ENCODE measurements around the gene CD207.

The CD207 gene

GRCh38 chr2:70850925-70851324 is 15.3 kb upstream of the CD207 start:
- H3K4me3 ChIP-seq (ENCODE audit: low read depth, low read length): no peak overlapping the region
- DNase-seq (ENCODE audit: low read depth): no peak
- TF ChIP-seq POLR2A (IDR thresholded peaks at IDR 0.05; ENCODE audit: extremely low read depth, insufficient read length) (no peak), MYC (IDR thresholded peaks at IDR 0.05; ENCODE audit: low read depth, low read length) (no peak), CTCF (IDR thresholded peaks at IDR 0.05; ENCODE audit: low read depth, low read length) (no peak)
- TF ChIP-seq, protein P1, sequence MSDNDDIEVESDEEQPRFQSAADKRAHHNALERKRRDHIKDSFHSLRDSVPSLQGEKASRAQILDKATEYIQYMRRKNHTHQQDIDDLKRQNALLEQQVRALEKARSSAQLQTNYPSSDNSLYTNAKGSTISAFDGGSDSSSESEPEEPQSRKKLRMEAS (IDR thresholded peaks at IDR 0.05; ENCODE audit: low read depth, low read length): no peak

DNA sequence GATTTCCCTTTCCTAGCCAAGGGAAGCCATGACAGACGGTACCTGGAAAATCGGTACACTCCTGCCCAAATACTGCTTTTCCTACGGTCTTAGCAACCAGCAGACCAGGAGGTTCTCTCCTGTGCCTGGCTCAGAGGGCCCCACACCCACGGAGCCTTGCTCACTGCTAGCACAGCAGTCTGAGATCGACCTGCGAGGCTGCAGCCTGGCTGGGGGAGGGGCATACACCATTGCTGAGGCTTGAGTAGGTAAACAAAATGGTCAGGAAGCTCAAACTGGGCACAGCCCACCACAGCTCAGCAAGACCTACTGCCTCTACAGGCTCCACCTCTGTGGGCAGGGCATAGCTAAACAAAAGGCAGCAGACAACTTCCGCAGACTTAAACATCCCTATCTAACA is 6.8 kb upstream of the CD207 start:
- TF ChIP-seq MYC (IDR thresholded peaks at IDR 0.05; ENCODE audit: low read depth, low read length): no peak
- TF ChIP-seq CTCF (IDR thresholded peaks at IDR 0.05; ENCODE audit: low read depth, low read length): no peak
- TF ChIP-seq POLR2A (IDR thresholded peaks at IDR 0.05; ENCODE audit: extremely low read depth, insufficient read length): no peak
- TF ChIP-seq, protein P1 (IDR thresholded peaks at IDR 0.05; ENCODE audit: low read depth, low read length): no peak
- no peak overlapping the region for H3K4me3 ChIP-seq (ENCODE audit: low read depth, low read length)
- no peak for DNase-seq (ENCODE audit: low read depth)

DNA sequence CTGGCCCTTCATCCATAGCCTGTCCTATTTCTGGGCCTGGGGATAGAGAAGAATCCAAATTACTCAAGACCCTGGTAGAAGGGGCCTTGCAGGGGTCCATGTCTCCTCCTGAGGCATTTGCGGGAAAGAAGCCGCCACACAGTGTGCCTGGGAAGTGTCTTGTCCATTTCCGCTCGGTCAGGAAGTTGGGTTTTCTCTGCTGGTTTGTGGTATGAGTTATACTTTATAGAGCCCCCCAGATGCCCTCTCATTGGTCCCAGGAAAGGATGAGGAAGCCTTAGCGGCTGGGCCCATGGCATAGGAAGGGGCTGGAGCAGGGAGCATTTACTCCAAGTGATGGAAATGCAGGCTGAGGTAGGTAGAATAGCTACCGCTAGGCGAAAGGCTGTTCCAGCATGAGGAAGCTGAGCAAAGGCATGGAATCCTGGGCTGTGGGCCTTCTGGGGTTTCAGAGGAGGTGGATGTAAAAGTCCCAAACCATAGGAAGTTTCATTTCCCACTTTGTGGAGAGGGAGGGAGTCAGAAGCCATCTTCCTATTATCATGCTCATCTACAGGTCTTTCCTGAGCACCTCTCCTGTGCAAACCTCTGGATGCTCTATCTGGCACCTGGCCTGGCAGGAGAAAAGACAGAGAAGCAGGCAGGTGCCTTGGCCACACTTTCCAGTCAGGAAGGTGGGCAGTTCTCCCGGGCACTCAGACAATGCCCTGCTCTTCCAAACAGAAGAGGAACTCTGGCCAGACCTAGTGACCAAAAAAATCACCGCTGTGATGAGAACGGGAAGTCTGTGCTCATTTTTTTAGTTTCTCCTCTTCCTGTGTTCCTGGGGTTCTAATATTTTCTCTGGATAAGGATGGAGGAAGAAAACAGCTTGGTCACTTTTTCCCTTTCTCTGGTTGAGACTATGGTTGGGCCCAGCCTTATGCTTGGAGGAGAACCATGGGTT is 2.6 kb upstream of the CD207 start:
- no peak overlapping the region for H3K4me3 ChIP-seq (ENCODE audit: low read depth, low read length)
- TF ChIP-seq MYC (IDR thresholded peaks at IDR 0.05; ENCODE audit: low read depth, low read length) (no peak), CTCF (IDR thresholded peaks at IDR 0.05; ENCODE audit: low read depth, low read length) (no peak), POLR2A (IDR thresholded peaks at IDR 0.05; ENCODE audit: extremely low read depth, insufficient read length) (no peak)
- TF ChIP-seq, protein P1 (IDR thresholded peaks at IDR 0.05; ENCODE audit: low read depth, low read length): no peak

DNA sequence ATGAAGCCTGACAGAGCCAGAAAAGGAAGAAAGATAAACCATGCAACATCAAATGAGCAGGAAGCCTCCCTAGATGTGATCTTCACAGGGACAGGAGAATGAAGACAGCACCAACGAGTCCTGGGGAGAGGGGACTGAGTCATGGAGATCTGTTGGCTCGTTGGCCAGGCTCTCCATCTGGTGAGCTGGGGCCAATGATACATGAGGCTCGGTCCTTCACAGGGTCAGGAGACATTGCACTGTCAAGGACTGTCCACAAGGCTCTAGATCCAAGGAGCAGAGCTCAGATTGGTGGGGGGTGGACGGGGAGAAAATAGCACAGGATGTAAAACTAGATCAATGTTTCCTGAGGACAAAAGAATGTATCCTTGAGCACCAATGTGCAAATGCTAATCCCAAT is 735 bp downstream of the CD207 start:
- no peak overlapping the region for H3K4me3 ChIP-seq (ENCODE audit: low read depth, low read length)
- TF ChIP-seq MYC (IDR thresholded peaks at IDR 0.05; ENCODE audit: low read depth, low read length) (no peak), POLR2A (IDR thresholded peaks at IDR 0.05; ENCODE audit: extremely low read depth, insufficient read length) (no peak), CTCF (IDR thresholded peaks at IDR 0.05; ENCODE audit: low read depth, low read length) (no peak)
- TF ChIP-seq, protein P1 (IDR thresholded peaks at IDR 0.05; ENCODE audit: low read depth, low read length): no peak
- DNase-seq (ENCODE audit: low read depth): no peak

More for the DNA sequence above, 2.6 kb upstream of the CD207 start:
- DNase-seq (ENCODE audit: low read depth): no peak

- TF ChIP-seq, protein P1 (IDR thresholded peaks at IDR 0.05; ENCODE audit: low read depth, low read length): no peak
- no peak for TF ChIP-seq POLR2A (IDR thresholded peaks at IDR 0.05; ENCODE audit: extremely low read depth, insufficient read length)
- no peak for TF ChIP-seq MYC (IDR thresholded peaks at IDR 0.05; ENCODE audit: low read depth, low read length)
- DNase-seq (ENCODE audit: low read depth): no peak
- H3K4me3 ChIP-seq (ENCODE audit: low read depth, low read length): no peak overlapping the region
These were observed 1.5 kb downstream of the CD207 start for GRCh38 chr2:70834106-70834505.

DNA sequence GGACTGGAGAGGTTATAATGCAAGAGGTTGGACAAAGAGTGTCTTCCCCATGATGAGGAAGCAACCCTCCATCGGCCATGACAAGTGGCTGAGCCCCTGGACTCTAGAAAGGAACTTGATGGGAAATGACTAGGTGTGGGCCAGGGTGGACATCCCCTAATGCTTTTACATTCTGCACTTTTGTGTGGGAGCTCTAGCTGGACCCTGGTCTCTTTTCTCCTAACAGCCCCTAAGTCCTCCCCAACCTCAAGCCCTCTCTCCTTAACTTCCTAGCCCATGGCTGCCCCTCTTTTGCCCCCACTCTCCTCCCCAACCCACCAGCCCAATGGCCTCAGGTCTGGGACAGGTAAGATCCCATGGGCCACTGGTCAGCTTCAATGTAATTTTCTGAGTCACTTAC is 2.4 kb downstream of the CD207 start:
- TF ChIP-seq CTCF (IDR thresholded peaks at IDR 0.05; ENCODE audit: low read depth, low read length) (no peak), MYC (IDR thresholded peaks at IDR 0.05; ENCODE audit: low read depth, low read length) (no peak), POLR2A (IDR thresholded peaks at IDR 0.05; ENCODE audit: extremely low read depth, insufficient read length) (no peak)
- TF ChIP-seq, protein P1 (IDR thresholded peaks at IDR 0.05; ENCODE audit: low read depth, low read length): no peak
- no peak for DNase-seq (ENCODE audit: low read depth)
- H3K4me3 ChIP-seq (ENCODE audit: low read depth, low read length): no peak overlapping the region
